ENCODE measurements around the gene BLM.

Gene BLM

DNA sequence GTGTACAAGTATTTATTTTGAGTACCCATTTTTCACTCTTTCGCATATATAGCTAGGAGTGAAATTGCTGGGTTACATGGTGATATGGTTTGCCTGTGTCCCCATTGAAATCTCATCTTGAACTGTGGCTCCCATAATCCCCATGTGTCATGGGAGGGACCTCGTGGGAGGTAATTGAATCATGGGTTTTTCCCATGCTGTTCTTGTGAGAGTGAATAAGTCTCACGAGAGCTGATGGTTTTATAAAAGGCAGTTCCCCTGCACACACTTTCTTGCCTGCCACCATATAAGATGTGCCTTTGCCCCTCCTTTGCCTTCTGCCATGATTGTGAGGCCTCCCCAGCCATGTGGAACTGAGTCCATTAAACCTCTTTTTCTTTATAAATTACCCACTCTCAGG lies 23.4 kb downstream of the BLM start:
- ATAC-seq: peak; percentile 36

GRCh38 chr15:90742087-90742486 lies 24.9 kb downstream of the BLM start:
- no peak for ATAC-seq
- DNase-seq: no peak

More for the DNA sequence above, 23.4 kb downstream of the BLM start:
- DNase-seq: peak; percentile 16

DNA sequence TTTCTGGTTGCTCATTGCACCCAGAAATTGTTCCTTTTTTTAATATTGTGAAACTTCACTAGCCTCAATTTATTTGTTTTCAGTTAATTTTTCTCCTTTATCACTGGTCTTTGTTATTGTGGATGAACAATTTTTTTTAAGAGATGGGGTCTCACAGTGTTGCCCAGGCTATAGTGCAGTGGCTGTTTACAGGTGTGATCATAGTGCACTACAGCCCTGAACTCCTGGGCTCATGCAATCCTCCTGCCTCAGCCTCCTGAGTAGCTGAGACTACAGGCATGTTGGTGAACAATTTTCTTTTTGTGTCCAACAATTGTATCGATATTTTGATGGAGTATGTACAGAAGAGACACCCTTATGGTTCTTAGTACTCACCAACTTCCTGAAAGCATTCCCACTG lies 26.3 kb downstream of the BLM start:
- DNase-seq (no peak), ATAC-seq (no peak)

DNA sequence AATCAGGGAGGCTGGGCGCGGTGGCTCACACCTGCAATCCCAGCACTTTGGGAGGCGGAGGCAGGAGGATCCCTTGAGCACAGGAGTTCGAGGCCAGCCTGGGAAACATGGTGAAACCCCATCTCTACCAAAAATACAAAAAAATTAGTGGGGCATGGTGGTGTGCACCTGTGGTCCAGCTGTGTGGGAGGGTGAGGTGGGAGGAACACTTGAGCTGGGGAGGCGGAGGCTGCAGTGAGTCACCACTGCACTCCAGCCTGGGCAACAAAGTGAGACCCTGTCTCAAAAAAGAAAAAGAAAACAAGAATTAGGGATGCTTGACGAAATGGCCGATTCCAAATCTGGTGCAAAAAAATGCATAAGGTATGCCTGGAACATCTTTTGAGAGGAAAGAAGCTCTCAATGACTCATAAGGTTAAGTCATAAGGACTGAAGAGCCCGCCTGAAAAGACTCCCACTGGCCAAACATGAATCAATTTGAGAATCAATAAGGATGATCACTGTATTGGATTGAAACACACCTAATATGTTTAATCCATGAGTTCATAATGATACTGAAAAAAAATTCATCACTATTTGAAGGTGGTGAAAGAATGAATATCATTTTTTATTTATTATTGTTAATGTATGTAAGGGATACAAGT lies 27.7 kb downstream of the BLM start:
- DNase-seq (no peak), ATAC-seq (no peak)

DNA sequence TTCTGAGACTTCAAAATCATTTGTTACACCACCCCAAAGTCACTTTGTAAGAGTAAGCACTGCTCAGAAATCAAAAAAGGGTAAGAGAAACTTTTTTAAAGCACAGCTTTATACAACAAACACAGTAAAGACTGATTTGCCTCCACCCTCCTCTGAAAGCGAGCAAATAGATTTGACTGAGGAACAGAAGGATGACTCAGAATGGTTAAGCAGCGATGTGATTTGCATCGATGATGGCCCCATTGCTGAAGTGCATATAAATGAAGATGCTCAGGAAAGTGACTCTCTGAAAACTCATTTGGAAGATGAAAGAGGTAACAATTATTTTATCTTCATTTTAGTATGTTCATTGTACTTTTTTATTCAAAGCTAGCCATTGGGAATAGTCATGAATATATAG lies 32.6 kb downstream of the BLM start:
- peak; percentile 76 for ATAC-seq
- DNase-seq: no peak

DNA sequence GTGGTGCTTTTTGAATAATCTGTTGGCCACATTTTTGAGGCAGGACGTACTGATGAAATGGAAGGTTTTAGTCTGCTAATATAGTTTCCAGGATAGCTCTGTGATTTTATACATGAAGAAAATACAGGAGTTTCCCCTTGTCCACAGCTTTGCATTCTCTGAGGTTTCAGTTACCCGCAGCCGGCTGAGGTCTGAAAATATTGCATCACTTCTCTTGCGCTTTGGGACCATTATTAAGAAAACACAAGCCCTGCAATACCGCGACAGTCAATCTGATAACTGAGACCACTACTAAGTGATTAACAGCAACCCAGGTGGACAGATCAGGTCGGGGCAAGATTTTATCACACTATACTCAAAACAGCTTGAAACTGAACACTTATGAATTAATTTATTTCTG lies 33.0 kb downstream of the BLM start:
- DNase-seq (peak; percentile 27), ATAC-seq (peak; percentile 84)

DNA sequence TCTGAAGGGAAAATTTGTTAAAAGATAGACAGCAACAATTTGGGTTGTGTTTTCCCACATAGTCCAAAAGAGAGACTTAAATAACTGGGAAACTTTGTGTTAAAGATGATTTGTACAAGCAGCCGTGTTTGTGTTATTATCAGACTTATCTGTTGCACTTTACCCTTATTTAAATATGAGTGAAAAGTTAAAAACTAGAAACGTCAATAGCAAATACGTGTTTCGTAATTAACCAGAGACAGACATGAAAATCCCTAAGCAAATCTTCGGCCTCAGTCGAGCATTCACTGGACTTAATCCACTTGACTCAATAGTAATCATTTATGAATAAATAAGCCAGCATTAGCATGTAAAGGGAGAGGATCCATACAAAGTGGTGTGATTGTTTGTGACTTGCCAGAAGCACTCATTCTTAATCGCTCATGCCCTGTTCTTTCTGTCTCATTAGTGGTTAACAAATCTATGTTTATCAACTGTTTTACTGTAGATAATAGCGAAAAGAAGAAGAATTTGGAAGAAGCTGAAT lies 34.2 kb downstream of the BLM start:
- ATAC-seq (no peak), DNase-seq (no peak)

- ATAC-seq (no peak), DNase-seq (no peak)
These were observed 39.8 kb downstream of the BLM start for GRCh38 chr15:90756916-90757315.

- DNase-seq (no peak), ATAC-seq (no peak)
These were observed 40.3 kb downstream of the BLM start for GRCh38 chr15:90757461-90757860.

- no peak for ATAC-seq
These were observed 43.6 kb downstream of the BLM start for GRCh38 chr15:90760661-90761232.

DNA sequence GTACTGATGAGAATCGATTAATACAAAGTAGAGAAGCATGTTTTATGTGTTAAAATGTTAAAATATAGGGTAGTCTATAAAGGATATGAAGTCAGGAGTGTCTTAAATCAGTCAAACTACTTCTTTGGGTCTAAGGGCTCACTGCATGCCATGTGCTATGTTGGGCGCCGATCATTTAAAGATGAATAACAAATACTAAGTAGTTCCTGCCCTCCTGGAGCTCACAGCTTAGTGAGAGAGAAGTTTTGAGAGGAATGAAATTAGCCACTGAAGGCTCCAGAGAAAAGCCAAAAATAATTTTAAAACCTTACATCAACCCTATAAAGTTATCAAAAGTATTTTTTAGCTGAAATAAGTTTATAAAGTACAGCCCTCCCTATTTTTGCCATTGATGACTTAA lies 44.5 kb downstream of the BLM start:
- ATAC-seq (no peak), DNase-seq (no peak)

More at GRCh38 chr15:90760661-90761232, 43.6 kb downstream of the BLM start:
- DNase-seq: no peak

GRCh38 chr15:90762109-90762508 lies 45.0 kb downstream of the BLM start:
- DNase-seq: no peak
- ATAC-seq: no peak

DNA sequence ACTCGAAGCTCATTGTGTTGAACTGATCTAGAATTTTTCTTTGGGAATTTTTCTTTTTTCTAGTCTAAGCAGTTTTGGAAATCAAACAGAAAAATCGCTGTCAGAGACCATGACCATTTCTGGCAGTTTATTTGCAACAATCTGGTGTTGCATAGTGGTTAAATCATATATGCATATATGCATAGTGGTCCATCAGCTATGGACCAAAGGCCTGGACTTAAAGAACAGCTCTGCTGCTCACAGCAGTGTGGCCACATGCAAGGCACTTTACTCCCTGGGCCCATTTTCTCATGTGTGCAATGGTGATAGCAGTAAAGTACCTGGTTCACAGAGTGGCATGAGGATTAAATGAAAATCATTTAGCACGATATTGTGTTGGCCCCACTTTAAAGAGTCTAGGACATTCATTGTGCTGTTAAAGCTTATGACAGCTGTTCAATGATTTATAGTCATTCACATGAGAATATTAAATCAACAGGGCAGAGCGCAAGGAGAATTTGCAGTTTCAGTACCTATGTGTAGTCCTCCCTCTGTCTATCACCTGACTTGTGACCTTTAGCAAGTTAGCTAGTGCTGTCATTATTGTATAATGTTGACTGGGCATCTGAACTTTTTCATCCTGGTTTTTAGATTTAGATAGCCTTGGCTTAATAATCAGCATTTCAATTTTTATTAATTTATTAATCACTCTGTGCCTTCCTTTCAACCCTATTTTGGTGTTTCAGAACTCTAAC lies 46.4 kb downstream of the BLM start:
- ATAC-seq: no peak
- DNase-seq: no peak

DNA sequence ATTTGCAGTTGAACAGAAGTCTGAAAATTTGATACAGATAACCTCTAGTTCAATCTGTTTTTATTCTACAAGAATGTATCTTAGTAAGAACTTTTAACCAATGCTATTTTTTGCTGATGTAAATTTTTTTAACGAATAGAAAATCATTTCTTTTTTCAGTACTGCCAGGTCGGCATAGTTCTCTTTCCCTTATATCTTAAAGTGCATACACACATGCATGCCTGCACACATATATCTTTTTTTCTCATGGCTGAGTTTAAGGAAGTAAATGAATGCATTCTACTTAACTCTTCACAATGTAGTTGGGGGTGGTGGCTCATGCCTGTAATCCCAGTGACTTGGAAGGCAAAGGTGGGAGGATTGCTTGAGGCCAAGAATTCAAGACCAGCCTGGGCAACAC lies 48.4 kb downstream of the BLM start:
- ATAC-seq: no peak

GRCh38 chr15:90765966-90766365 lies 48.8 kb downstream of the BLM start:
- no peak for DNase-seq
- ATAC-seq: no peak

More for the DNA sequence above, 48.4 kb downstream of the BLM start:
- no peak for DNase-seq

GRCh38 chr15:90769375-90769774 lies 52.2 kb downstream of the BLM start:
- DNase-seq: no peak
- no peak for ATAC-seq

GRCh38 chr15:90773485-90773884 lies 56.3 kb downstream of the BLM start:
- ATAC-seq: no peak
- DNase-seq: no peak

DNA sequence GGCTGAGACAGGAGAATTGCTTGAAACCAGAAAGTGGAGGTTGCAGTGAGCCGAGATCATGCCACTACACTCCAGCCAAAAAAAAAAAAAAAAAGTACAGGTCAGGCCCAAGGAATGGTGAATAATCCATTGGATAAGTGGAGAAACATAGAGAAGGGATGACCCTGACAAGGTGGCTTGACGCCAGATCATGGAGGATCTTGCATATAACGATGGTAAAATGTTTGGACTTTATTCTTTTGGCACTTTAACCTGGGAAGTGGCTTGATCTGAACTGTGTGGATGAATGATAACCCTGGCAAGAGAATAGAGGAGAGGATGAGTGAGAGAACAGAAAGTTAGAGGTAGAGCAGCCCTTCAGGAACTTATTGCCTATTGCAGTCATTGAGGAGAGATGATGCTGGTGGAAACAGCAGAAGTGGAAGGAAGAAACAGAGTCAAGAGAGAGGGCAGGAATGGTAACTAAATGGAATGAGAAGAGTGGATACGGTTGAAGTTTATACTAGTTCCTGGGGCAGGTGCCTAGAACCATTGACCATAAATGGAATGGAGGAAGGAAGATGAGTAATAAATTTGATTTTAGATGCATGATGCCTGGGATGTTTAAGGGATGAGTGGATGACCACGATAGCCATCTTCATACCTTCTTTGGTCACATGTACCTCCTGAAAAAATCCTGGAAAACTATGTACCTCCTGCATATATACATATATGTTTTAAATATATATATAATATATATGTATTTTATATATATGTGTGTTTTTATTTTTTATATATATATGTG lies 57.8 kb downstream of the BLM start:
- no peak for DNase-seq
- no peak for ATAC-seq

- DNase-seq (no peak), ATAC-seq (no peak)
These were observed 63.8 kb downstream of the BLM start for GRCh38 chr15:90780916-90781315.

DNA sequence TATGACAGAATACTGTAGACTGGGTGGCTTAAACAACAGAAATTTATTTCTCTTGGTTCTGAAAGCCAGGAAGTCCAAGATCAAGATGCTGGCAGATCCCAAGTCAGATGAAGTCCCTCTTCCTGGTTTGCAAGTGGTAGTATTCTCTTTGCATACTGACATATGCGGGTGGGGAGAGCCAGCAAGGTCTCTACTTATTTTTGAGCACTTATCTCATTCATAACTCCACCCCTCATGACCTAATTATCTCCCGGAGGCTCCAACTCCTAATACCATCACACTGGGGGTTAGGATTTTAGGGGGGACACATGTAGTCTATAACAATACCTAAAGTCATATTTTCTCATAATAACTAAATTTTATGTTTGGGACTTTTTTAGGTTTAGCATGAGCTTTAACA lies 65.3 kb downstream of the BLM start:
- no peak for DNase-seq
- no peak for ATAC-seq

DNA sequence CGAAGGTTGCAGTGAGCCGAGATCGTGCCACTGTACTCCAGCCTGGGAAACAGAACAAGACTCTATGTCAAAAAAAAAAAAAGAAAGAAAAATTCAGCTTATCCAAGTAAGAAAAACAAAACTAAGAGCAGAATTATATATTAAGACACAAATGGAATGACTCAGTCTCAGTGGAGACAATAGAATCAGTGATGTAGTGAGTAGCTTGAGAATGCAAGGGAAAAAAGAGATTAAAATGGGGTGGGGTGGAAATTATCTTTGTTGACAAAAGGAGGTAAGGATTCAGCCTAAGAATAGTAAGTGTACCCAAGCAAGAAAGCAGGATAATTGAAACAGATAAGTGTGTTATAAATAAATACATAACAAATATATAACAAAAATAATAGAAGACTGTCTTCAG lies 70.7 kb downstream of the BLM start:
- ATAC-seq (no peak), DNase-seq (no peak)

DNA sequence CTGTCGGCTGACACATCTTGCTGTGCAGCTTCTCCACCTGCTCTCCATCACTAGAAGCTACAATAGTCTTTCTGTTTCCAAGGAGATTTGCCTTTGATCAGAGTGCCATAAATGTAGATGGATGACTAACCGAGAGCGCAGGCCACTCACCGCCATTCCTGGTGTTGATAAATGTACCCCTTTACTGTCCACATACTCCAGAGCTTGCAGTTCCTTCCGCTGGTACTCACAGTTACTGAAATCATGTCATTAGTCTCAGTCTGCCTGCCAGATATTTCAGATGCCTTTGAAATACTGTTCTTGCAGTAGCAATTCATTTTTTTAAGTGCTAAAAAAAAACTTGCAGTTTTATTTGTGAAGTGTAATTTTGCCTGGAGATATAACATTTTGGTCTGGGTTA lies 72.3 kb downstream of the BLM start:
- ATAC-seq: no peak
- DNase-seq: no peak

GRCh38 chr15:90790057-90790456 lies 72.9 kb downstream of the BLM start:
- DNase-seq (no peak), ATAC-seq (no peak)
